HG03439 (cell line): ENCODE results near the gene CACNA2D3.
"Not testable (repeated sequence)": the region's sequence is repeated elsewhere in the genome, so short reads cannot be mapped to it uniquely, and the experiment has no call there.

ENCODE experiments used
- ATAC-seq: cut with Tn5 transposase; IDR thresholded peaks from one replicate; pipeline ENCODE4 v1.9.1; 2021; ENCODE audit warnings: mild to moderate bottlenecking, moderate library complexity; ENCODE audit not compliant: unreplicated experiment

CACNA2D3 gene

DNA sequence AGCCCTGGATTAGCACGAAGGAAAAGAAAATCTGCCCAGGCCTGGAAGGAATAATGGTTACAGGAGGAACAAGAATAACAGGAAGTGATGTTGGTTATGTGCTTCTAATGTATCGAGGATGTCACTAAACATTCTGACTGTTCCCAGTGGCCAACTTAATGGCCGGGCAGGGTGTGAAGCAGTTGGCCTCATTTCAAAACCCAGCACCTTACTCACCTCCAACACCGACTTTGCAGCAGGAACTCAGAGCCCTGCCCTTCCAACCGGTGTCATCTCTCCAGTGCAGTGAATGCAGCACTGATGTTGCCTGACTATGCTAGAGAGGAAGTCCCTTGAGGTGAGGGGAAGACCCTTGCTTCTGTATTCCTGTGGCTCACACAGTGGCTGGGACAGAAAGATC is 967.9 kb downstream of the CACNA2D3 start:
- ATAC-seq, result no peak

DNA sequence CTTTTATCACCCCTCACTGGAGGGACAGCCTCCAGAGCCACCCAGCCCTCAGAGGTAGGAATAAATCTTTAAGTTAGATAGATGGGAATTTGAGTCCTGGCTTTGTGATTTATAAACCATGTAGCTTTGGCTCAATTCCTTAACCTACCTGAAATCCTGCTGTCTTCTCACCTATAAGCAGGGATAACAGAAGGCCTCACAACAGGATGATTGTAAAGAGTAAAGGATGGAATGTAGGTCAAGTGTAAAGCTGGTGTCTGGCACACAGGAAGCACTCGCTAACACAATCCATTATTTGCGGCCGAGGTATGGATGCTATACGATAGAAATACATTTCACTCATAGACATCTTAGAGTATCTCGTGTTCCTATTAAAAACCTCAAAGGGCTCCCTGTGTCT is 968.4 kb downstream of the CACNA2D3 start:
- no peak for ATAC-seq

DNA sequence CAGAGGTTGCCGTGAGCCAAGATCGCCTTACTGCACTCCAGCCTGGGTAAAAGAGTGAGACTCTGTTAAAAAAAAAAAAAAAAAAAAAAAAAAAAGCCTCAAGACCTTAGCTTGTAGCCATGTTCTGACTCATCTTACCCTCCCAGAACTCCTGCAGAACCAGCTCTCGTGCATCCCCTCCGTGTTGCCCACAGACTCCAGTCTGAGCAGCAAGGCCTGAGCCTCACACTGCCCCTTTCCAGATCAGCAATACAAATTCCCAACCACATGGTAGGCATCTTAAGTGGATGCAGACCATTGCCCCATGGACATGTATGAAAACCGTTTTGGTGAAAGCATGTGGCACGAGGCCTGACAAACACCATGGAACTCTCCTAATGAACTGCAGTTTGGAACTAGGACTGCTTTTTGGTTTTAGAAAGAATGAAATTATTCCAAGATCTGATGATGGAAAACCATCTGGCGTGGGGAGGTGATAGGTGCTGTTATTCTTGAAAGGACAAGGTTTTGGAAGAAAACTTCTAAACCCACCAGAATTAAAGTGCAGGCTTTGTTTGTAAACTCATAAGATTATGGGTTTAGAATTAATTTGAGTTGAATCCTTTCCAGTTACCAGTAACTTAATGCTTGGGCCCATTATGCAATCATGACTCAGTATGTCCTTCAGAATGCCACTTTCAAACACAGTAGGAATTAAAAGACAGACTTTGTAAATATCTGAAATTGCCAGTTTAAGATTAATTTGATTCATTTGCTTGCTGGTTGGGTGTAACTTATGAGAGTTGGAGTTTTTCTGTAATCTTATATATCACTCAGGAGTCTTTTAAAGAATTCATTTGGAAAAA is 969.3 kb downstream of the CACNA2D3 start:
- ATAC-seq, result no peak

DNA sequence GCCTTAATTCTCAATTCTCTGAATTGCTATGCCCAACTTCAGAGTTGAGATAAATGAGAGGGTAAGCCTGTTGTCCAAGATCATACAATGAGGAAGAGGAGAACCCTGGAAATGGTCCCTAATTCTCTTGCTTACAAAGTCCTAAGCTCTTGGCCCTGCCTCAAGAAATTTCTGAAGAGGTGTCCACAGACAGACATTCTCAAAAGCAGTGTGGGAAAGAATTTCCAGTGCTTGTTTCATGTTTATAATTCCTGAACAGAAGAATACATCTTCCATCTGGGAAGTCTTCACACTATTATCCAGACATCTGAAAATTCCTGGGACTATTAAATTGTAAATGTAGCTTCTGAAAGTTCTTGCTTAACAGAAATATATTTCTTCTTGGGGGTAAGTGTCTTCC is 972.3 kb downstream of the CACNA2D3 start:
- ATAC-seq, result no peak

DNA sequence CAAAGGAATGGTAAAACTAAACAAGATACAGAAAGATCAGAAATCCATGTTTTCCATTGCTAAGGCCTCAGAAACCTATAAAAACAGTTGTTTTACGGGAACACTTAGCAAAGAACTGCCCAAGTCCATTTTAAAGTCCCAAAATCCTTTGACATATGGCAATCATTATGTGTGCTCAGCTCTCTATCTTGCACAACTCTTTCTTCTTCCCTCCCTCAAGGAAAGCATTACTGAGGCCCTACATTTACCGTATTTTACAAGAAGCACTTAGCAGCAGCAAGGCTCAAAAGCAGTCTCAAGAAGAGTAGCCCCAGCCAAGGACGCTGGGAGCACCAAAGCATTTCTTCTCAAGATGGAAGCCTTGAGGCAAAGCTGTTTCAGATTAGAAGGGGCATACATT is 975.1 kb downstream of the CACNA2D3 start:
- no peak for ATAC-seq

DNA sequence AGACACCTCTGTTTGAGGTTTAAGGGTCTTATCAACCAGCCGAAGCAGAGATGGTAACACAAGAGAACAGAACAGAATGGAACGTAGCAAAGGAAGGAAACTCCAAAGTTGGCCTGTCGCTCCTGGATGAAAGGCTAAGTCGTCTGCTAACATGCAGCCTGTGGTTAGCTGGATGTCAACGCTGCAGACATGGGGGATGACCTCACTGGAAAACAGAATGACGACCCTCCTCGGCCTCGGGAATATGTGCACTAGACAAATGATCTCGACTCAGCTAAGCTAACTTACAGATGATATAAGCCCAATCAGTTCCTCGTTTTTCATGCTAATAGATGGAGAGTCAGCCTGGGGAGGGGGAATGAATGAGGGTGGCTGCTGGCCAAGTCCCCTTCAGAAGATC is 983.3 kb downstream of the CACNA2D3 start:
- no peak for ATAC-seq

DNA sequence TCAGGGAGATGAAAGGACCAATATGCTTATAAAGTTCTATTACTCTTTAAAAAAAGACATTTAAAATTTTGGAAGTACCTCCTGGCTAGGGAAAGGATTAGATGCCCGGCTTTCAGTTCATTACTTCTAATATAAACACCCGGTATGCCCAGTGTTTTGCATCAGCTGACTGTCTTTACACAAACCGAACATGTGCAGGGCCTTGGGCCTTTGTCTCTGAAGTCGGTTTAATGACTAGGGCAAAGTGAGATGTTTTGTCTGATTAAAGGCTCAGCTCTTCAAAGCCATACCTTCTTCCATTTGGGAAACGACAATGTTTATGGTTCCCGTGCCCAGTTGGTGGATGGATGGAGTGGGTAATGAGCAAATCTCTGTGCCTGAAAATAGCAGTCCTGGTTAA is 984.8 kb downstream of the CACNA2D3 start:
- no peak for ATAC-seq

DNA sequence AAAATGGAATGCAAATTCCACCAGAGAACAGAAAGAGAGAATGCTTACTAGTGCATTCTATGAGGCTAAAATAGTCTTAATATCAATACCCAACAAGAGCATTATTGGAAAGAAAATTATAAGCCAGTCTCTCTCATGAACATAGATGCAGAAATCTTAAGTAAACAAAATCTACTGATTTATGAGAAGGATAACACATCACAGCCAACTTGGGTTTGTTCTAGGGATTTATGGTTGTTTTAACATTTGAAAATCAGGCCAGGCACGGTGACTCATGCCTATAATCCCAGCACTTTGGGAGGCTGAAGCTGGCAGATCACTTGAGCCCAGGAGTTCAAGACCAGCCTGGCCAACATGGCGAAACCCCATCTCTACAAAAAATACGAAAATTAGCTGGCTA is 989.6 kb downstream of the CACNA2D3 start:
- ATAC-seq, result not testable (repeated sequence)

DNA sequence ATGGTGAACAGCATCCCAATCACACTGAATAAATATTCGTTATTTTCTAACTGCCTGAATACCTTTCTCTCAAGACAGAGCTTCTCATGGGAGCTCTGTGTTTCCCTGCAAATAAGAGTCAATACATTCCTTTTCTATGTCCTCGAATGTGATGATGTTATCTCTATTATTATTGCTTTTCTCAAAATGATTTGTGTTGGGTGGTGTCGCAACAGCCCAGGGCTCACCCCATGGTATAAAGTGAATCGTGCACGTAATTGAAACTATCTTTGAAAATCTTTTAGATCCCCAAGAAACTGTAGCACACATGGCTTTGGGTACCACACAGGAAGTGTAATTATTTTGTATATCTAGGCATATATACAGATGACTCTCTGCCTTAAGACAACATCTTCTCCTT is 996.1 kb downstream of the CACNA2D3 start:
- ATAC-seq, result no peak

DNA sequence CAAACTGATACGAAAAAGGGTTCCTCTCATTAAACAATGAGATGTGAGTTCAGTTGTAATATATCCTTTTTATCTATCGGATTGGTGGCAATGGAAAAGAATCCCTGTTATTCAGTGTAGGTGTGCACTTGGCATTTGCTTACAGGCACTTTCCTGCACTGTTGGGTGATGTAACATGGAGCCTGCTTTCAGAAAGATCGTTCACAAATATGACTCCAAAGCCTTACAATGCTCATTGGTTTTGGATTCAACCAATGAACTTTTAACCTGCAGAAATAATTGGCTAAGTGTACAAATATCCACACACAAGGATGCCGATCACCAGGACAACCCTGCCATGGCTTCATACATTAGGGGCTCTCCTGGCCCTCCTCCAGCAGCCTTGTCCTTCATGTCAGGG is 996.9 kb downstream of the CACNA2D3 start:
- ATAC-seq, result no peak

DNA sequence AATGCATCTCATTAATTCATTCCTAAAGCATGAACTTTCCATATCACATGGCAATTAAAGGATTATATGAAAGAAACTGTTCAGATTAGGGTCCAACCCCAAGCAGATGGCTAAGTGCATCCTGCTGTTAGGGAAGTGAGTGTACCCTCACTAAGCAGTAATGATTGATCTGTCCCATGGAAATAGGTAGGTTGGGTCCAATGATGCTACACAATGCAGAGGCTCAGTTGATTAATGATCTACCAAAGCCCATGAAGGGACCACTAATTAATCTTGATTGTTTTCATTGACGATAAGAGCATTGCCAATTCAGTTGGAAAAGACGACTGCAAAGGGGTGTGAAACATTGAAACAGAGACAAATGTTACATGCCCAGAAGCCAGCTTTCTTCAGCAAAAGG is 1000.0 kb downstream of the CACNA2D3 start:
- ATAC-seq, result no peak
